HCT116 (cell line): ENCODE data around the gene BPIFB6.

Experiments
- CEBPB ChIP-seq: IDR thresholded peaks from 2 replicates; pipeline ENCODE4 v1.6.1; 2012; ENCODE audit warnings: low read depth
- EZH2 ChIP-seq: fragments of 200-600 bp; sonication (generic); IDR thresholded peaks from 2 replicates; pipeline ENCODE4 v1.6.1; 2017; ENCODE audit warnings: antibody characterized with exemption, mixed run types
- EZH2phosphoT487 ChIP-seq: fragments of 200-600 bp; IDR thresholded peaks from 2 replicates; pipeline ENCODE4 v1.6.1; 2018; ENCODE audit warnings: antibody characterized with exemption, borderline replicate concordance
- JUND ChIP-seq: IDR thresholded peaks from 2 replicates; pipeline ENCODE4 v1.6.1; 2012
- POLR2A ChIP-seq: IDR thresholded peaks from 2 replicates; pipeline ENCODE4 v1.7.0; 2011; ENCODE audit warnings: borderline replicate concordance; ENCODE audit not compliant: insufficient read depth, insufficient read length; ENCODE audit errors: extremely low read depth
- POLR2AphosphoS5 ChIP-seq: IDR thresholded peaks from 2 replicates; pipeline ENCODE4 v1.6.1; 2011; ENCODE audit warnings: mild to moderate bottlenecking, low read depth, low read length, moderate library complexity
- RAD21 ChIP-seq: IDR thresholded peaks from 2 replicates; pipeline ENCODE4 v1.6.1; 2012; ENCODE audit warnings: low read depth, mild to moderate bottlenecking
- TCF7L2 ChIP-seq: IDR thresholded peaks from 2 replicates; pipeline ENCODE4 v1.7.0; 2011; ENCODE audit warnings: borderline replicate concordance, inconsistent platforms; ENCODE audit not compliant: insufficient read depth, insufficient read length; ENCODE audit errors: extremely low read depth
- TF ChIP-seq, protein P1 (sequence below): IDR thresholded peaks from 2 replicates; pipeline ENCODE4 v1.6.1; 2012; ENCODE audit warnings: low read depth
- TF ChIP-seq, protein P2 (sequence below), 3 experiments: fragments of 200-600 bp in 1 of 3; sonication (generic) in 1 of 3; IDR thresholded peaks in 2 of 3; conservative IDR thresholded peaks in 1 of 3; 2 replicates each; pipeline ENCODE4 v1.5.1; 2012 to 2017; ENCODE audit warnings: low read depth in 2 of 3, low read length in 2 of 3, antibody characterized with exemption in 1 of 3, borderline replicate concordance in 1 of 3, control low read depth in 1 of 3, mild to moderate bottlenecking in 1 of 3, mixed read lengths in 1 of 3, mixed run types in 1 of 3, moderate library complexity in 1 of 3; ENCODE audit not compliant: insufficient read depth in 1 of 3
- TF ChIP-seq, protein P3 (sequence below): IDR thresholded peaks from 2 replicates; pipeline ENCODE4 v1.6.1; 2012

DNA sequence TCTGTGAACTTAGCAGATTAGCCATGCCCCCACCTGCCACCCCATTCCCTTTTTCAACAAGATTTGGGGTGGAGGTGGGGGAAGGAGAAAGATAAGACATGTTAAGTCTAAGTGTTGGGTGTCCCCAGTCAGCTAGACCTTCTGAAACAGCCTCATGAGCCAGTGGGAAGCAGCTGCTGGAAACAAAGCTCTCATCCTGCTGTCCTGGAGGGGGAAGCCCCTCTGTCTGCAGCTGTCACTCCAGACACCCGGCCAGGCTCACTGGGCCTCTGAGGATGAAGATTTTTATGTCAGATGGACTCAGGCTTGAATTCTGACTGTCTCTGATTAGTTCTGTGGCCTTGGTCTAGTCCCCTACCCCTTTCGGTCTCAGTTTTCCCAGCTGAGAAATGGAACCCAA is 23.3 kb downstream of the BPIFB6 start:
- TF ChIP-seq POLR2AphosphoS5 (no peak), EZH2 (no peak), EZH2phosphoT487 (no peak), RAD21 (no peak), POLR2A (no peak), JUND (no peak), CEBPB (no peak), TCF7L2 (no peak)
- TF ChIP-seq, protein P1, sequence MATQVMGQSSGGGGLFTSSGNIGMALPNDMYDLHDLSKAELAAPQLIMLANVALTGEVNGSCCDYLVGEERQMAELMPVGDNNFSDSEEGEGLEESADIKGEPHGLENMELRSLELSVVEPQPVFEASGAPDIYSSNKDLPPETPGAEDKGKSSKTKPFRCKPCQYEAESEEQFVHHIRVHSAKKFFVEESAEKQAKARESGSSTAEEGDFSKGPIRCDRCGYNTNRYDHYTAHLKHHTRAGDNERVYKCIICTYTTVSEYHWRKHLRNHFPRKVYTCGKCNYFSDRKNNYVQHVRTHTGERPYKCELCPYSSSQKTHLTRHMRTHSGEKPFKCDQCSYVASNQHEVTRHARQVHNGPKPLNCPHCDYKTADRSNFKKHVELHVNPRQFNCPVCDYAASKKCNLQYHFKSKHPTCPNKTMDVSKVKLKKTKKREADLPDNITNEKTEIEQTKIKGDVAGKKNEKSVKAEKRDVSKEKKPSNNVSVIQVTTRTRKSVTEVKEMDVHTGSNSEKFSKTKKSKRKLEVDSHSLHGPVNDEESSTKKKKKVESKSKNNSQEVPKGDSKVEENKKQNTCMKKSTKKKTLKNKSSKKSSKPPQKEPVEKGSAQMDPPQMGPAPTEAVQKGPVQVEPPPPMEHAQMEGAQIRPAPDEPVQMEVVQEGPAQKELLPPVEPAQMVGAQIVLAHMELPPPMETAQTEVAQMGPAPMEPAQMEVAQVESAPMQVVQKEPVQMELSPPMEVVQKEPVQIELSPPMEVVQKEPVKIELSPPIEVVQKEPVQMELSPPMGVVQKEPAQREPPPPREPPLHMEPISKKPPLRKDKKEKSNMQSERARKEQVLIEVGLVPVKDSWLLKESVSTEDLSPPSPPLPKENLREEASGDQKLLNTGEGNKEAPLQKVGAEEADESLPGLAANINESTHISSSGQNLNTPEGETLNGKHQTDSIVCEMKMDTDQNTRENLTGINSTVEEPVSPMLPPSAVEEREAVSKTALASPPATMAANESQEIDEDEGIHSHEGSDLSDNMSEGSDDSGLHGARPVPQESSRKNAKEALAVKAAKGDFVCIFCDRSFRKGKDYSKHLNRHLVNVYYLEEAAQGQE = no peak
- TF ChIP-seq, protein P2, sequence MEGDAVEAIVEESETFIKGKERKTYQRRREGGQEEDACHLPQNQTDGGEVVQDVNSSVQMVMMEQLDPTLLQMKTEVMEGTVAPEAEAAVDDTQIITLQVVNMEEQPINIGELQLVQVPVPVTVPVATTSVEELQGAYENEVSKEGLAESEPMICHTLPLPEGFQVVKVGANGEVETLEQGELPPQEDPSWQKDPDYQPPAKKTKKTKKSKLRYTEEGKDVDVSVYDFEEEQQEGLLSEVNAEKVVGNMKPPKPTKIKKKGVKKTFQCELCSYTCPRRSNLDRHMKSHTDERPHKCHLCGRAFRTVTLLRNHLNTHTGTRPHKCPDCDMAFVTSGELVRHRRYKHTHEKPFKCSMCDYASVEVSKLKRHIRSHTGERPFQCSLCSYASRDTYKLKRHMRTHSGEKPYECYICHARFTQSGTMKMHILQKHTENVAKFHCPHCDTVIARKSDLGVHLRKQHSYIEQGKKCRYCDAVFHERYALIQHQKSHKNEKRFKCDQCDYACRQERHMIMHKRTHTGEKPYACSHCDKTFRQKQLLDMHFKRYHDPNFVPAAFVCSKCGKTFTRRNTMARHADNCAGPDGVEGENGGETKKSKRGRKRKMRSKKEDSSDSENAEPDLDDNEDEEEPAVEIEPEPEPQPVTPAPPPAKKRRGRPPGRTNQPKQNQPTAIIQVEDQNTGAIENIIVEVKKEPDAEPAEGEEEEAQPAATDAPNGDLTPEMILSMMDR (IDR thresholded peaks at IDR 0.05 in 2 of 3, conservative IDR thresholded peaks at IDR 0.05 in 1 of 3; ENCODE audit: borderline replicate concordance in 1 of 3, insufficient read depth in 1 of 3, low read depth in 2 of 3, low read length in 2 of 3) = no peak
- TF ChIP-seq, protein P3, sequence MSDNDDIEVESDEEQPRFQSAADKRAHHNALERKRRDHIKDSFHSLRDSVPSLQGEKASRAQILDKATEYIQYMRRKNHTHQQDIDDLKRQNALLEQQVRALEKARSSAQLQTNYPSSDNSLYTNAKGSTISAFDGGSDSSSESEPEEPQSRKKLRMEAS = no peak
